CD4-positive, alpha-beta T cell treated with Interleukin-1 beta for 1 hour (primary cell): ENCODE results near the gene PTCD2.
A peak's percentile ranks its signal among the peaks of the same experiment; 100 is the strongest.
"Not testable (repeated sequence)": the region's sequence is repeated elsewhere in the genome, so short reads cannot be mapped to it uniquely, and the experiment has no call there.

Experiments used
- DNase-seq, 2 donors: peaks; one replicate each; pipeline ENCODE4 v3.0.0-alpha.2; 2020 to 2022

Gene PTCD2

GRCh38 chr5:72298136-72298535 lies 22.0 kb upstream of the PTCD2 start:
- DNase-seq = not testable (repeated sequence)

DNA sequence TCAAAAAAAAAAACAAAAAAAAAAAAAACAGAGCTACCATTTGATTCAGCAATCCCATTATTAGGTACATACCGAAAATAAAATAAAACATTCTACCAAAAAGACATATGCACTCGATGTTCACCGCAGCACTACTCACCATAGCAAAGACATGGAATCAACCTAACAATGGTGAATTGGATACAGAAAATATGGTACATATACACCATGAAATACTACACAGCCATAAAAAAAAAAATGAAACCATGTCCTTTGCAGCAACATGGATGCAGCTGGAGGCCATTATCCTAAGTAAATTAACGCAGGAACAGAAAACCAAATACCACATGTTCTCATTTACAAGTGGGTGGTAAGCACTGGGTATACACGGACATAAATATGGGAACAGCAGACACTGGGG lies 21.5 kb upstream of the PTCD2 start:
- DNase-seq = no peak

- no peak for DNase-seq
Observed at GRCh38 chr5:72300590-72301339, 19.4 kb upstream of the PTCD2 start.

- no peak for DNase-seq
Observed at GRCh38 chr5:72301557-72301956, 18.6 kb upstream of the PTCD2 start.

- DNase-seq = no peak
Observed at GRCh38 chr5:72302171-72302570, 18.0 kb upstream of the PTCD2 start.

DNA sequence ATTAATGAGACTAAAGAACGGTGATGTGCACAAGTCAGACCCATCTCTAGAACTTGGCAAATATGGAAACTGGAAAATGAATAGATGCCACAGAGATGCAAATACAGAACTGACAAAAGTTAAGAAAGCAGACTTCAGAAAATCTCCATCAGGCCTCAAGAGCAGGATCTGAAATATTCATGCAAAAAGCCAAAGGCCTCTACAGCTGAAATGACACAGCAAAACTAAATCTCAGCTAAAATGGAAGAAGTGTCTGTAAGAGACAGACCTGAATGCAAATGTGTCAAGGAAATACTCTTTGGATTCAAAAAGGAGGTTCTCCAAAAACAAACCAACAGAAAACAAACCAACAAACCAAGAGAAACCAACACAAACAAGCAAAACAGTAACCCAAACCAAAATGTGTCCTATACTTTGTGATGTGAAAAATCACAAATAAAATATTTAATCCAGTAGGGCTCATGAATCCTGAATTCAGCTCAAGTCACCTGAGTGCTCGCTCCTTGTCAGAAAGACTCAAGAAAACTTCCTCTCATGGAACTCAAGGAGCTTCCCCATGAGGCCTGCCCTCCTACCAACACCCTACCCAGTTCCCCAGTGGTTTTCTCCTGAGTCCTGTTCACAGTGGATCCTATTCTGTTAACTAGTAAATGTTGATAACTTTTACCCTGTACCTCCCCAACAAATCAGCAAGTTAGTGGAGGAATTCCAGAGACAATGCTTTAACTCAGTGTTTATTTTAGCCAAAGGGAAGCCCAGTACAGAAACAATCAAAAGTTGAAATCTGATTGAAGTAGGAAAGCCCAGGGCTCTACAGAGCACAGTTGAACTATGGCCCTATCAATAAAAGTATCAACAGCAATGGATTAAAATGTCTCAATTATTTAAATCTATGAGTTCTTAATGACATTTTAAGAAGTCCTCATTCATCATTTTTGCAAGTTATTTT lies 14.7 kb upstream of the PTCD2 start:
- DNase-seq = no peak

- no peak for DNase-seq
Observed at GRCh38 chr5:72307573-72307967, 12.6 kb upstream of the PTCD2 start.

DNA sequence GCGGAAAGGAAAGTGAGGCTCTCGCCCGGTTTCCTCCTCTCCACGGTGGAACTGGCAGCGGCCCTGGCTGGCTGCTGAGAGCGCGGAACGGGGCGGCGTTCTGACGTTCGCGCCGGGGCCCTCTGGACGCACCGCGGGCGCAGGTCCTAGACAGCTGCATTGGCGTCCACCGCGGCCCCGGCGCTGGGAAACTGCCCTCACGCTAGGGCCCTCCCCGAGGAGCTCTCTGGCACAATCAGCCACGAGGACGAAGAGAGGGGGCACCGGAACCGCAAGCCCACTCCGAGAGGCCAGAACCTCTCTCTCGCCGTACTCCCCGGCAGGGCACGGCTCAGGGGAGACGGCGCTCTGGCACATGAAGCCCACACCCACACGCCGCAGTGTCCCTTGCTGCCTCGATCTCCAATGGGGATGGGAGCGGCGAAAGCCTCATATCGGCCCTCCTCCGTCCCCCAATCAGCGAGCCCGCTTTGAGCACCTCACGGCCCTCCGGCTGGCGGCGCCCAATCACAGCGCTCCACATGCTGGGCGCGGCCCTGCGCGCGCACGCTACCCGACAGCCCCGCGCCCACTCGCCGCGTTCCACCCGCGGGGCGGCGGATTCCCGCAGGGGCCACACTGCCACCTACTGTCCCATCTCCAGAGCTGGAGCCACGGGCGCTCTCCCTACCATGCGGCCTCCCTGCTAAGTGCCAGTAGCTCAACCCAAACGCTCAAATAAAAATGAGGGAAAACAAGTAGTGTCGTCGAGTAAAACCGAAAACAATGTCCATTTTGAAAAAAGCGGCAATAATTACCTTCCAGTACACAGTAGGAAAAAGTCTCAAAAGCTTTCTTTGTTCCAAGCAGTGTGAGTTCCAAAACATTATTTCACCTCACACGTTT lies 12.0 kb upstream of the PTCD2 start:
- peak; percentile 96 to 97 for DNase-seq

GRCh38 chr5:72308853-72309191 lies 11.4 kb upstream of the PTCD2 start:
- DNase-seq = no peak

GRCh38 chr5:72313141-72313540 lies 7.0 kb upstream of the PTCD2 start:
- DNase-seq = no peak

- no peak for DNase-seq
Observed at GRCh38 chr5:72314571-72315172, 5.5 kb upstream of the PTCD2 start.

GRCh38 chr5:72319435-72319975 lies 668 bp upstream of the PTCD2 start:
- DNase-seq = peak in 1 of 2 donors; percentile 1

GRCh38 chr5:72324189-72324825 lies 4.1 kb downstream of the PTCD2 start:
- DNase-seq = no peak

DNA sequence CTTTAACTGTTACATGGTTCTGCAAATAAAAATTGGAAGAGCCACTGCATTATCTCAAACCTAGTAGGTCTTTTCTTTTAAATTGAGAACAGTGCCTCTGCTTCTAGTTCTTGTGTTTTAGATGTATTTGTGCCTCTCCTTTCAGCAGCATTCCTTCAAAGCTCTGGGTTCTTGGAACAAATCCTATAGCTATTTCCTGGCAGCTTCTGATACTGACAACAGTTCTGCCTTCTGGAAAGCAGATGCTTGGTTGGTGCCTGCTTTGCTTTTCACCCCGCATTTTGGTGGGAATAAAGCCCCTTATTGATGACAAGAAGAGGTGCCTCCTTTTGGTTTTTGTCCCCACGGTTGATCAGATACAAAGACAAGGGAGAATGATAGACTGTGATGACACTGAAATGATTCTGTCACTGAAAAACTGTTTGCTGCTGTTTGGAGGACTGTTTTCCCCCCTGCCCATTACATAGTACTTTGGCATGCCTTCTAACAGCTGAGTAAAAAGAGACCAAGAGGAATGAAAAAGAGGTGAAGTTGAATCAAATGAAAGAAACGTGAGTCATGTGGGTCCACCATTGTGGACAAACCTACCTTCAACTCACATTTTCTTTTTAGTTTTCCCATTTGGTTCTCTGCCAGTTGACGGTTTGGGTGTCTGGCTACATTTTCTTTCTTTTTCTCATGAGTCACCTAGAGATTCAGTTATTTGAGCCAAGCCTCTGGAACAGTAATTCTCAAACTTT lies 5.6 kb downstream of the PTCD2 start:
- no peak for DNase-seq

DNA sequence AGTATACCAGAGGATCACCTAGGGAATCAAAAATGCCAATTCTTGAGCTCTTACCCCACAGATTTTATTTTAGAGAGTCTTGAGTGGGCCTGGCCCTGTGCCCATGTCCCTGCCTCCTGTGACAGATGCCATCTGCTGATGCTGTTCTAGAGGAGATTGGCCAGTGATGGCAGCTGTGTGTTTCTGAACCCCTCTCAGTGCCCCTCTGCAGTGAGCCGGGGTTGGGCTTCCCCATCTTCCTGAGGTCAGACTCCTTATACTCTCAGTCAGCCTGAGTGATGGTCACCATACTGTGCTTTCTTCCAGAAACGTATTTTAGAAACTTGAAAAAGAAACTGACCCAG lies 6.1 kb downstream of the PTCD2 start:
- DNase-seq = no peak

- no peak for DNase-seq
Observed at GRCh38 chr5:72328172-72328571, 8.0 kb downstream of the PTCD2 start.

GRCh38 chr5:72330712-72331111 lies 10.5 kb downstream of the PTCD2 start:
- DNase-seq = no peak

DNA sequence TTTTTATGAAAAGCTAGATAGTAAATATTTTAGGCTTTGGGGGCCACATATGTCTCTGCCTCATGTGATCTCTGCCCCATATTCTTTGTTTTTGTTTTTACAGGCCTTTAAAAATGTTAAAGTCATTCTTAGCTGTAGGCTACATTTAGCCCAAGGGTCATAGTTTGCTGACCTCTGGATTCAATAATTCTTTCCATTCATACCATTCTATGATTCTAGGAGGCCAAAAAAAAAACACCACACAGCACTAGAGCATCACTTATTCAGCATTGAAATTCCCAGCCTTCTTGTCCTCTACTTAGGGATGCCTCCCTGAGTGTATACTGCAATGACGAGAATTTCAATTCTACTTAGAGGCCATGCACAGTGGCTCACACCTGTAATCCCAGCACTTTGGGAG lies 17.0 kb downstream of the PTCD2 start:
- DNase-seq = no peak

GRCh38 chr5:72338689-72339209 lies 18.6 kb downstream of the PTCD2 start:
- DNase-seq = no peak

DNA sequence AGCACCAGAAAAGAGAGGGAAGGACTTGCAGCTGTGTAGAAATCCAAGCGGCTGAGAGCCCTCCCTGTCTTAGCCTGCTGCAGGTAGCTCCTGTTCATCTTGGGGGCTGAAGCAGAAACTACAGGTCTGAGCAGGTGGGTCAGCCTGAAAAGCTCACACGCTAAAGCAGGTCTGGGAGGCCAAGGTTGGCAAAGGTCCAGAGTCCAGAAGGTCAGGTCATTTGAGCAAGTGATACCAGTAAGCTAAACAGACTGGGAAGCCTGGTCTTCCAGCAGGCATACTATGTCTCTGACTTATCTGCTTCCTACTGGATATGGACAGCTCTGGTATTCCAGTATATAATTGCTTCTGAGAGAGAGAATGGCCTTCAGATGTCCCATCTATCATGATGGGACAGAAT lies 26.2 kb downstream of the PTCD2 start:
- no peak for DNase-seq

DNA sequence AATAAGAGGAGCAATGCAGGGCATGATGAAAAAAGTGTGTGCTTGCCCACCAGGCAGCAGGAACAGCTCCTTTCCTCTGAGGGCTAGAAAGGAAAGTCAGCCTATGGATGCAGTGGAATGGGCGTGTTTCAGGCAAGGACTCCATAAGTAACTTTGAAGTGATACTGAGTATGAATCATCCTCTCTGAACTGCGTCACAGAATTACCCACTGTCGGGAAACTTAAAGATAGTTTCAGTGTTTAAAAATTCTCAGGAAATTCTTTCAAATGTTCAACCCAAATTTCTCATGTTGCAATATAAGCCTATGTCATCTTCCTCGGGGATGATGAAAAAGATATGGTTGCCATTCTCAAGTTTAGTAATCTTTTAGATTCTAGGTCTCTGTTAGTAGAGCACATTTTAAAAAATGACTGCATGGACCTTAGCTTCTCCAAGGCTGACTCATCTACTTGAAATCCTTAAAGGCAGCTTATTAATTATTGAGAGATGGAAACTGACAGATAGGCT lies 27.7 kb downstream of the PTCD2 start:
- DNase-seq = no peak
